Mesenchymal stem cell (in vitro differentiated cells and primary cell): ENCODE data around the gene KDM8.

Source experiments
- DNase-seq: peaks from one replicate; pipeline ENCODE4 v3.0.0-alpha.2; 2013
- H2AFZ ChIP-seq: one replicate; pipeline ENCODE4 v1.6.1; 2013; ENCODE audit warnings: low read depth, mild to moderate bottlenecking, control low read depth, inconsistent platforms, low read length, moderate library complexity
- H2AK5ac ChIP-seq: 2 replicates; pipeline ENCODE4 v1.6.1; 2013; ENCODE audit warnings: low read length, moderate library complexity, mild to moderate bottlenecking, inconsistent platforms; ENCODE audit not compliant: severe bottlenecking
- H2BK120ac ChIP-seq: one replicate; pipeline ENCODE4 v1.6.1; 2013; ENCODE audit warnings: low read depth, mild to moderate bottlenecking, inconsistent platforms, low read length, moderate library complexity
- H2BK12ac ChIP-seq, 2 experiments: one replicate each; pipeline ENCODE4 v1.6.1; 2013; ENCODE audit warnings: inconsistent platforms in 2 of 2, low read length in 2 of 2, mild to moderate bottlenecking in 2 of 2, moderate library complexity in 2 of 2, control low read depth in 1 of 2
- H2BK15ac ChIP-seq: one replicate; pipeline ENCODE4 v1.6.1; 2013; ENCODE audit warnings: mild to moderate bottlenecking, low read depth, inconsistent platforms; ENCODE audit not compliant: poor library complexity, severe bottlenecking
- H2BK5ac ChIP-seq: 2 replicates; pipeline ENCODE4 v1.6.1; 2013; ENCODE audit warnings: low read depth, mild to moderate bottlenecking, low read length, control low read depth, inconsistent platforms; ENCODE audit not compliant: poor library complexity, severe bottlenecking
- H3K14ac ChIP-seq, 2 experiments: one replicate each; pipeline ENCODE4 v1.6.1; 2013; ENCODE audit warnings: inconsistent platforms in 2 of 2, low read length in 2 of 2, control low read depth in 1 of 2, mild to moderate bottlenecking in 1 of 2, moderate library complexity in 1 of 2
- H3K18ac ChIP-seq, 2 experiments: one replicate each; pipeline ENCODE4 v1.6.1; 2013; ENCODE audit warnings: inconsistent platforms in 2 of 2, low read length in 2 of 2, control low read depth in 1 of 2, low read depth in 1 of 2, mild to moderate bottlenecking in 1 of 2
- H3K23ac ChIP-seq, 2 experiments: one replicate each; pipeline ENCODE4 v1.6.1; 2013; ENCODE audit warnings: inconsistent platforms in 2 of 2, low read length in 2 of 2, mild to moderate bottlenecking in 2 of 2, moderate library complexity in 2 of 2, control low read depth in 1 of 2
- H3K27ac ChIP-seq: 2 replicates; pipeline ENCODE4 v1.5.1; 2013; ENCODE audit warnings: mild to moderate bottlenecking, moderate library complexity, low read length, control low read depth, inconsistent platforms; ENCODE audit not compliant: poor library complexity, severe bottlenecking
- H3K27me3 ChIP-seq, 2 experiments: 2 replicates each; pipeline versions ENCODE4 v1.6.1 to v1.7.0; 2013; ENCODE audit warnings: low read length in 2 of 2, mild to moderate bottlenecking in 2 of 2, moderate library complexity in 2 of 2, control low read depth in 1 of 2, inconsistent platforms in 1 of 2; ENCODE audit not compliant: control insufficient read depth in 1 of 2, insufficient read depth in 1 of 2
- H3K36me3 ChIP-seq, 2 experiments: 2 replicates each; pipeline versions ENCODE4 v1.6.1 to v1.7.0; 2013; ENCODE audit warnings: low read length in 2 of 2, control low read depth in 1 of 2, inconsistent platforms in 1 of 2, low read depth in 1 of 2, mild to moderate bottlenecking in 1 of 2; ENCODE audit not compliant: insufficient read depth in 2 of 2, control insufficient read depth in 1 of 2
- H3K4ac ChIP-seq, 2 experiments: one replicate each; pipeline ENCODE4 v1.6.1; 2013; ENCODE audit warnings: inconsistent platforms in 2 of 2, low read length in 2 of 2, mild to moderate bottlenecking in 2 of 2, moderate library complexity in 2 of 2, control low read depth in 1 of 2, low read depth in 1 of 2
- H3K4me1 ChIP-seq: 2 replicates; pipeline ENCODE4 v1.6.1; 2013; ENCODE audit warnings: low read depth, low read length, control low read depth; ENCODE audit not compliant: control insufficient read depth, insufficient read depth
- H3K4me2 ChIP-seq: 2 replicates; pipeline ENCODE4 v1.6.1; 2013; ENCODE audit warnings: low read length, mild to moderate bottlenecking, inconsistent platforms; ENCODE audit not compliant: poor library complexity, severe bottlenecking
- H3K4me3 ChIP-seq, 2 experiments: 2 replicates each; pipeline versions ENCODE4 v1.5.1 to v1.7.0; 2013; ENCODE audit warnings: low read length in 2 of 2, mild to moderate bottlenecking in 2 of 2, control low read depth in 1 of 2, low read depth in 1 of 2; ENCODE audit not compliant: insufficient read depth in 1 of 2
- H3K79me1 ChIP-seq: replicated peaks from 2 replicates; pipeline ENCODE4 v1.6.1; 2013; ENCODE audit warnings: mild to moderate bottlenecking, control low read depth, low read length, inconsistent platforms; ENCODE audit not compliant: poor library complexity, severe bottlenecking
- H3K9ac ChIP-seq: 2 replicates; pipeline ENCODE4 v1.7.0; 2013; ENCODE audit warnings: mild to moderate bottlenecking, low read length, moderate library complexity
- H3K9me3 ChIP-seq: 2 replicates; pipeline ENCODE4 v1.7.0; 2013; ENCODE audit warnings: mild to moderate bottlenecking, low read length; ENCODE audit not compliant: control insufficient read depth
- H4K8ac ChIP-seq: one replicate; pipeline ENCODE4 v1.6.1; 2013; ENCODE audit warnings: inconsistent platforms, mild to moderate bottlenecking, low read length, moderate library complexity
- H4K91ac ChIP-seq: one replicate; pipeline ENCODE4 v1.6.1; 2013; ENCODE audit warnings: mild to moderate bottlenecking, low read length, inconsistent platforms
- WGBS: methylation state at CpG from one replicate; pipeline ENCODE4 v1.1.7; 2013; ENCODE audit warnings: mixed read lengths; 5-methylcytosine and 5-hydroxymethylcytosine counted together

The KDM8 gene

GRCh38 chr16:27234171-27234570 is 30.8 kb downstream of the KDM8 start:
- H2AK5ac ChIP-seq, result no peak overlapping the region
- H3K27me3 ChIP-seq, result no peaks in the 10 kb centered on the region
- H3K9me3 ChIP-seq, result no peaks in the 10 kb centered on the region
- H3K23ac ChIP-seq, result no peak overlapping the region
- H3K27ac ChIP-seq, result no peak overlapping the region
- H3K4me2 ChIP-seq, result no peak overlapping the region
- H3K36me3 ChIP-seq, result peaks cover 40 to 42% of the 10 kb centered on the region in 2 experiments
- H3K4me1 ChIP-seq, result peaks cover 23% of the 10 kb centered on the region
- no peak for DNase-seq
- H4K8ac ChIP-seq, result no peak overlapping the region
- WGBS, result 92% methylated on average over 8 of the region's 8 CpGs
- no peak overlapping the region for H3K4me3 ChIP-seq
- no peak overlapping the region for H3K18ac ChIP-seq
- no peak overlapping the region for H2AFZ ChIP-seq
- no peak overlapping the region for H3K14ac ChIP-seq
- peak overlapping the region in 1 of 2 experiments; percentile 37 for H3K4ac ChIP-seq
- H4K91ac ChIP-seq, result no peak overlapping the region
- H2BK15ac ChIP-seq, result peak overlapping the region; percentile 75
- H2BK5ac ChIP-seq, result no peak overlapping the region
- peak overlapping the region; percentile 50 for H3K9ac ChIP-seq
- no peak overlapping the region for H2BK120ac ChIP-seq
- peaks cover 25% of the 10 kb centered on the region for H3K79me1 ChIP-seq
- H2BK12ac ChIP-seq, result peak overlapping the region in 1 of 2 experiments; percentile 75

- Histone ChIP-seq H3K4me3 (no peak overlapping the region), H3K36me3 (peaks cover 40% of the 10 kb centered on the region in 2 experiments), H2AFZ (no peak overlapping the region), H3K27ac (no peak overlapping the region), H3K4me1 (peaks cover 23% of the 10 kb centered on the region), H3K14ac (no peak overlapping the region), H3K4me2 (no peak overlapping the region), H3K23ac (no peak overlapping the region), H3K9ac (peak overlapping the region; percentile 50), H4K8ac (no peak overlapping the region), H3K18ac (peak overlapping the region in 1 of 2 experiments; percentile 29), H3K79me1 (peaks cover 25% of the 10 kb centered on the region), H4K91ac (peak overlapping the region; percentile 87), H3K9me3 (no peaks in the 10 kb centered on the region), H2AK5ac (no peak overlapping the region), H2BK120ac (no peak overlapping the region), H3K4ac (no peak overlapping the region), H2BK15ac (peak overlapping the region; percentile 17), H3K27me3 (no peaks in the 10 kb centered on the region), H2BK12ac (peak overlapping the region; percentile 0 to 26), H2BK5ac (no peak overlapping the region)
- WGBS, result 71% methylated on average over 4 of the region's 4 CpGs
- DNase-seq, result no peak
These were observed 31.3 kb downstream of the KDM8 start for GRCh38 chr16:27234603-27235002.

GRCh38 chr16:27235055-27235937 is 32.0 kb downstream of the KDM8 start:
- peak; percentile 96 for DNase-seq
- Histone ChIP-seq H3K18ac (peak overlapping the region; percentile 87 to 93), H3K79me1 (peaks cover 29% of the 10 kb centered on the region), H3K4ac (peak overlapping the region; percentile 83 to 94), H2BK12ac (peak overlapping the region; percentile 88 to 98), H2BK5ac (no peak overlapping the region), H3K23ac (peak overlapping the region in 1 of 2 experiments; percentile 87), H3K4me3 (peak overlapping the region in 1 of 2 experiments; percentile 54), H3K4me1 (peaks cover 25% of the 10 kb centered on the region), H3K36me3 (peaks cover 36 to 37% of the 10 kb centered on the region in 2 experiments), H3K27ac (no peak overlapping the region), H3K27me3 (no peaks in the 10 kb centered on the region), H2AK5ac (peak overlapping the region; percentile 77), H3K14ac (peak overlapping the region in 1 of 2 experiments; percentile 23), H4K91ac (peak overlapping the region; percentile 96), H4K8ac (peak overlapping the region; percentile 98), H3K4me2 (no peak overlapping the region), H2BK15ac (peak overlapping the region; percentile 92), H2BK120ac (peak overlapping the region; percentile 80), H3K9me3 (no peaks in the 10 kb centered on the region), H2AFZ (peak overlapping the region; percentile 69), H3K9ac (peak overlapping the region; percentile 76)
- WGBS, result 49% methylated on average over 23 of the region's 23 CpGs

- WGBS, result 95% methylated on average over 8 of the region's 8 CpGs
- peak overlapping the region in 1 of 2 experiments; percentile 23 for H3K14ac ChIP-seq
These were observed 32.6 kb downstream of the KDM8 start for GRCh38 chr16:27235938-27236245.

More at GRCh38 chr16:27235938-27236245, 32.6 kb downstream of the KDM8 start:
- H3K79me1 ChIP-seq, result peaks cover 26% of the 10 kb centered on the region
- peaks cover 27% of the 10 kb centered on the region for H3K4me1 ChIP-seq
- H3K9ac ChIP-seq, result peak overlapping the region; percentile 76
- peak overlapping the region; percentile 77 for H2AK5ac ChIP-seq
- H4K8ac ChIP-seq, result peak overlapping the region; percentile 98
- no peaks in the 10 kb centered on the region for H3K9me3 ChIP-seq
- no peak overlapping the region for H2BK5ac ChIP-seq
- no peaks in the 10 kb centered on the region for H3K27me3 ChIP-seq
- H3K23ac ChIP-seq, result peak overlapping the region in 1 of 2 experiments; percentile 87
- H3K18ac ChIP-seq, result peak overlapping the region; percentile 87 to 93
- peaks cover 31 to 32% of the 10 kb centered on the region in 2 experiments for H3K36me3 ChIP-seq
- no peak overlapping the region for H3K4me2 ChIP-seq
- H2BK15ac ChIP-seq, result peak overlapping the region; percentile 92
- peak overlapping the region; percentile 83 to 94 for H3K4ac ChIP-seq
- H2AFZ ChIP-seq, result no peak overlapping the region
- H3K4me3 ChIP-seq, result no peak overlapping the region
- peak overlapping the region; percentile 96 for H4K91ac ChIP-seq
- DNase-seq, result no peak
- H2BK12ac ChIP-seq, result peak overlapping the region; percentile 88 to 98
- peak overlapping the region; percentile 80 for H2BK120ac ChIP-seq
- no peak overlapping the region for H3K27ac ChIP-seq
